K562 (cell line): ENCODE measurements around the gene ADI1. TPM values are rescaled to one million over a fixed set of nuclear protein-coding genes. Genes with fewer than 3 reads are reported as not detected.

Experiments
- ATAC-seq: fragments of 200-7000 bp; cut with Tn5 transposase; 3 replicates; pipeline ENCODE4 v1.9.1; 2020; ENCODE audit warnings: moderate library complexity
- BruUV-seq: library from RNA; stranded (reverse); fragments of 400-500 nt; replicated peaks from 2 replicates; lab custom pipeline; 2021; lab: Mats Ljungman, UMichigan
- CTCF ChIA-PET: fragments of 300-600 bp; formaldehyde crosslinking; extraction: SDS; loops from one replicate; lab custom pipeline; 2021; ENCODE audit warnings: low intra/inter-chr PET ratio; lab: Yijun Ruan, JAX
- POLR2A ChIA-PET: fragments of 300-600, 350-650 bp; sonication (Branson Sonifier 250); formaldehyde crosslinking; extraction: SDS; loops from one replicate; lab custom pipeline; 2021; ENCODE audit warnings: antibody characterized with exemption, inconsistent platforms; lab: Yijun Ruan, JAX
- DNase-seq, 4 experiments: peaks; one replicate each; pipeline versions ENCODE4 v3.0.0 to v3.0.0-alpha.2; 2011 to 2018; ENCODE audit warnings: low spot score in 3 of 4, mixed read lengths in 3 of 4; ENCODE audit errors: extremely low read depth in 1 of 4
- FAIRE-seq: peaks from 2 replicates; lab custom pipeline; 2011; peaks lifted over from hg19 to GRCh38; lab: Jason Lieb, UNC
- H2AFZ ChIP-seq: 2 replicates; pipeline ENCODE4 v1.6.0; 2011; ENCODE audit warnings: low read depth, low read length, control low read depth, inconsistent platforms
- H3K27ac ChIP-seq: fragments of 200-600 bp; 3 replicates; pipeline ENCODE4 v1.8.0; 2011; ENCODE audit warnings: low read depth, mild to moderate bottlenecking, control low read depth, inconsistent platforms, low read length, moderate library complexity, mixed read lengths; ENCODE audit errors: extremely low read depth
- H3K27me3 ChIP-seq, 2 experiments: fragments of 300-600 bp in 1 of 2; 2 replicates in 1 of 2; 3 replicates in 1 of 2; pipeline versions ENCODE4 v1.6.0 to v1.8.0; 2011; ENCODE audit warnings: inconsistent platforms in 2 of 2, low read length in 2 of 2, mild to moderate bottlenecking in 1 of 2, mixed read lengths in 1 of 2, moderate library complexity in 1 of 2; ENCODE audit not compliant: control insufficient read depth in 2 of 2, insufficient read depth in 2 of 2
- H3K36me3 ChIP-seq: fragments of 300-600 bp; 3 replicates; pipeline ENCODE4 v1.8.0; 2011; ENCODE audit warnings: mild to moderate bottlenecking, low read length, inconsistent platforms; ENCODE audit not compliant: control insufficient read depth, insufficient read depth
- H3K4me1 ChIP-seq, 2 experiments: fragments of 200-600 bp in 1 of 2; replicated peaks in 1 of 2; 2 replicates in 1 of 2; 3 replicates in 1 of 2; pipeline versions ENCODE4 v1.5.1 to v1.8.0; 2011; ENCODE audit warnings: inconsistent platforms in 2 of 2, low read length in 2 of 2, mild to moderate bottlenecking in 1 of 2, mixed read lengths in 1 of 2, moderate library complexity in 1 of 2; ENCODE audit not compliant: control insufficient read depth in 2 of 2, insufficient read depth in 2 of 2
- H3K4me2 ChIP-seq: 2 replicates; pipeline ENCODE4 v1.6.1; 2011; ENCODE audit warnings: low read length, control low read depth, inconsistent platforms, mixed read lengths; ENCODE audit not compliant: insufficient read depth
- H3K4me3 ChIP-seq: fragments of 200-600 bp; sonication (generic), shearing (Covaris generic); 2 replicates; pipeline ENCODE4 v1.5.1; 2016; ENCODE audit warnings: control low read depth, inconsistent platforms
- H3K79me2 ChIP-seq: fragments of 200-600 bp; 3 replicates; pipeline ENCODE4 v1.8.0; 2011; ENCODE audit warnings: low read length, inconsistent platforms; ENCODE audit not compliant: control insufficient read depth, insufficient read depth
- H3K9ac ChIP-seq, 2 experiments: 2 replicates each; pipeline versions ENCODE4 v1.6.0 to v1.6.1; 2011; ENCODE audit warnings: low read depth in 2 of 2, low read length in 2 of 2, control low read depth in 1 of 2, inconsistent platforms in 1 of 2, mild to moderate bottlenecking in 1 of 2, mixed read lengths in 1 of 2; ENCODE audit not compliant: insufficient read depth in 1 of 2
- H3K9me1 ChIP-seq: one replicate; pipeline ENCODE4 v1.6.0; 2011; ENCODE audit warnings: inconsistent platforms, mild to moderate bottlenecking, low read length, moderate library complexity; ENCODE audit not compliant: control insufficient read depth, insufficient read depth
- H3K9me3 ChIP-seq: replicated peaks from 2 replicates; pipeline ENCODE4 v1.5.1; 2011; ENCODE audit warnings: low read depth, low read length, inconsistent platforms; ENCODE audit not compliant: control insufficient read depth, insufficient read depth
- H4K20me1 ChIP-seq: replicated peaks from 2 replicates; pipeline ENCODE4 v1.6.1; 2011; ENCODE audit warnings: low read length, inconsistent platforms, mixed read lengths; ENCODE audit not compliant: control insufficient read depth, insufficient read depth
- CBX8 ChIP-seq: fragments of 200-600 bp; sonication (generic); IDR thresholded peaks from 2 replicates; pipeline ENCODE4 v1.6.1; 2012; ENCODE audit warnings: borderline replicate concordance, mixed run types, low read depth, mild to moderate bottlenecking, moderate library complexity, mixed read lengths, low read length, control low read depth, inconsistent platforms; ENCODE audit not compliant: poor library complexity, severe bottlenecking; ENCODE audit errors: extremely low read depth
- CREB3L1 ChIP-seq: fragments of 450-650 bp; IDR thresholded peaks from 2 replicates; pipeline ENCODE4 v1.6.1; 2014; ENCODE audit warnings: low read depth, mild to moderate bottlenecking, moderate library complexity, borderline replicate concordance
- ILF3 ChIP-seq: fragments of 450-650 bp; IDR thresholded peaks from 2 replicates; pipeline ENCODE4 v1.6.1; 2018; ENCODE audit warnings: antibody characterized with exemption, mild to moderate bottlenecking, moderate library complexity, borderline replicate concordance
- JUNB ChIP-seq: fragments of 450-650 bp; formaldehyde crosslinking; conservative IDR thresholded peaks from 2 replicates; pipeline ENCODE4 v1.4.0; 2020; ENCODE audit warnings: mild to moderate bottlenecking
- KDM4B ChIP-seq, 2 experiments: fragments of 450-650 bp in 1 of 2; sonication (generic) in 1 of 2; IDR thresholded peaks; 2 replicates each; pipeline ENCODE4 v1.6.1; 2016 to 2017; ENCODE audit warnings: borderline replicate concordance in 2 of 2, antibody characterized with exemption in 1 of 2, low read depth in 1 of 2, mild to moderate bottlenecking in 1 of 2
- MCM5 ChIP-seq: fragments of 450-650 bp; IDR thresholded peaks from 2 replicates; pipeline ENCODE4 v1.6.1; 2016; ENCODE audit warnings: low read depth
- NFRKB ChIP-seq: fragments of 450-650 bp; IDR thresholded peaks from 2 replicates; pipeline ENCODE4 v1.6.1; 2016; ENCODE audit warnings: low read depth
- NR3C1 ChIP-seq: sonication (generic); formaldehyde crosslinking; IDR thresholded peaks from 2 replicates; pipeline ENCODE4 v1.8.1; 2022; ENCODE audit warnings: missing genetic modification reagents
- SRF ChIP-seq, 2 experiments: fragments of 250-450, 450-650 bp in 1 of 2; sonication (Bioruptor Pico) in 1 of 2; sonication (generic) in 1 of 2; formaldehyde crosslinking; IDR thresholded peaks; 2 replicates each; pipeline versions ENCODE4 v1.5.0 to v1.5.1; 2020 to 2022; ENCODE audit warnings: mild to moderate bottlenecking in 1 of 2, missing genetic modification reagents in 1 of 2
- ZFP30 ChIP-seq: fragments of 250-450 bp; sonication (Bioruptor Pico); IDR thresholded peaks from 2 replicates; pipeline ENCODE4 v1.8.0; 2022; ENCODE audit warnings: moderate library complexity, mild to moderate bottlenecking, inconsistent platforms, borderline replicate concordance
- ZNF124 ChIP-seq: sonication (generic); formaldehyde crosslinking; IDR thresholded peaks from 2 replicates; pipeline ENCODE4 v1.8.1; 2022; ENCODE audit warnings: missing genetic modification reagents
- WGBS: fragments of 100-300 bp; shearing (Covaris generic); methylation state at CpG from one replicate; pipeline ENCODE4 v1.1.6; 2016; ENCODE audit warnings: low coverage, mixed read lengths; ENCODE audit not compliant: insufficient coverage; ENCODE audit errors: missing lambda C conversion rate; 5-methylcytosine and 5-hydroxymethylcytosine counted together
- in situ Hi-C: fragments of 300-500 bp; cut with MboI; formaldehyde crosslinking; loops from 4 replicates; pipeline ENCODE4 v1.15.0; 2018; ENCODE audit warnings: inconsistent platforms, mixed read lengths
- intact Hi-C: fragments of 100-400 bp; cut with micrococcal nuclease; formaldehyde crosslinking; loops from 2 replicates; pipeline ENCODE4 v1.14.2; 2022
- polyA plus RNA-seq, 8 experiments: library from polyadenylated mRNA; depleted of rRNA in 4 of 8; stranded (reverse) in 5 of 8; unstranded in 3 of 8; fragments of >200 nt; fragmentation: Nextera tagmentation in 2 of 8; fragmentation: Illumina TruSeq in 1 of 8; extraction: Ambion mirVana in 2 of 8; extraction: Trizol in 1 of 8; gene quantifications; 2 replicates each; pipeline versions ENCODE4 v1.2.1 to v1.2.3, GENCODE V29; 2011 to 2014; ENCODE audit warnings: inconsistent platforms in 1 of 8, missing spikeins in 1 of 8
- total RNA-seq, 7 experiments: library from RNA; depleted of rRNA in 6 of 7; stranded (reverse); fragments of >200 nt in 6 of 7; fragmentation: Illumina TruSeq in 2 of 7; extraction: Trizol in 2 of 7; gene quantifications; 2 replicates each; pipeline versions ENCODE4 v1.2.1 to v1.2.3, GENCODE V29; 2011 to 2021; ENCODE audit warnings: low replicate concordance in 1 of 7
- TF ChIP-seq, protein P1 (sequence below): fragments of 450-650 bp; formaldehyde crosslinking; IDR thresholded peaks from 2 replicates; pipeline ENCODE4 v1.4.0; 2022; ENCODE audit warnings: missing genetic modification characterization

The ADI1 gene
- total and polyA plus RNA-seq, 9 of the 15 experiments (the other 6 are each of a cell fraction or from before 2014, with no cell fraction given), result 6.1 to 51.0 (median 27.1) TPM

GRCh38 chr2:3449936-3450335 lies 69.4 kb downstream of the ADI1 start:
- no peaks in the 10 kb centered on the region for H3K9me3 ChIP-seq
- H3K79me2 ChIP-seq, result no peaks in the 10 kb centered on the region
- H3K4me1 ChIP-seq, result peaks cover 0 to 6% of the 10 kb centered on the region in 2 experiments; a peak in 1 of 5 replicates
- peaks cover 63% of the 10 kb centered on the region for H3K36me3 ChIP-seq
- WGBS, result 83% methylated on average over 11 of the region's 11 CpGs
- H3K9me1 ChIP-seq, result no peaks in the 10 kb centered on the region
- no peak overlapping the region for H3K4me3 ChIP-seq
- no peak for DNase-seq
- H3K9ac ChIP-seq, result no peak overlapping the region
- no peak for ATAC-seq
- ChIA-PET POLR2A (no interaction called here), CTCF (no interaction called here)
- BruUV-seq, result no TSS peak
- no peak overlapping the region for H3K27ac ChIP-seq
- intact Hi-C loops, result no loop called here
- no peak overlapping the region for H3K4me2 ChIP-seq
- H4K20me1 ChIP-seq, result no peaks in the 10 kb centered on the region
- no peak for FAIRE-seq
- no peak overlapping the region for H2AFZ ChIP-seq
- TF ChIP-seq ZFP30, result no peak
- TF ChIP-seq ZNF124 (CRISPR knock-in tag), result no peak
- TF ChIP-seq, protein P1, sequence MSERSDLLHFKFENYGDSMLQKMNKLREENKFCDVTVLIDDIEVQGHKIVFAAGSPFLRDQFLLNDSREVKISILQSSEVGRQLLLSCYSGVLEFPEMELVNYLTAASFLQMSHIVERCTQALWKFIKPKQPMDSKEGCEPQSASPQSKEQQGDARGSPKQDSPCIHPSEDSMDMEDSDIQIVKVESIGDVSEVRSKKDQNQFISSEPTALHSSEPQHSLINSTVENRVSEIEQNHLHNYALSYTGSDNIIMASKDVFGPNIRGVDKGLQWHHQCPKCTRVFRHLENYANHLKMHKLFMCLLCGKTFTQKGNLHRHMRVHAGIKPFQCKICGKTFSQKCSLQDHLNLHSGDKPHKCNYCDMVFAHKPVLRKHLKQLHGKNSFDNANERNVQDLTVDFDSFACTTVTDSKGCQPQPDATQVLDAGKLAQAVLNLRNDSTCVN, result no peak
- no peak for TF ChIP-seq NFRKB
- no peak for TF ChIP-seq CBX8
- TF ChIP-seq KDM4B (IDR thresholded peaks at IDR 0.05; ENCODE audit: borderline replicate concordance in 2 of 2, low read depth in 1 of 2), result no peak
- no peak for TF ChIP-seq MCM5
- TF ChIP-seq NR3C1 (CRISPR knock-in tag), result no peak
- no peak for TF ChIP-seq CREB3L1
- no peak for TF ChIP-seq JUNB (CRISPR knock-in tag)
- TF ChIP-seq ILF3, result no peak
- no peak for TF ChIP-seq SRF (CRISPR knock-in tag; IDR thresholded peaks at IDR 0.05)
- in situ Hi-C loops, result no loop called here
- H3K27me3 ChIP-seq, result no peaks in the 10 kb centered on the region
